Endometrial microvascular endothelial cells (primary cell): ENCODE measurements around the gene NTSR2. TPM values are rescaled to one million over a fixed set of nuclear protein-coding genes. Genes with fewer than 3 reads are reported as not detected.

ENCODE experiments used
- in situ Hi-C: cut with HindIII; loops from 2 replicates; pipeline ENCODE4 v1.10.0; 2017; ENCODE audit warnings: low sequenced_read_pairs, low pct_unique_long_range_greater_than_20kb; ENCODE audit errors: inconsistent ontology term
- total RNA-seq: library from RNA; depleted of rRNA; stranded (reverse); fragments of >200 nt; gene quantifications from one replicate; pipeline ENCODE4 v1.2.3, GENCODE V29; 2015; ENCODE audit errors: inconsistent ontology term

Gene NTSR2
- total RNA-seq, 1 donor from 2014 or later: not detected

- in situ Hi-C loops: loop anchor here (25.0 kb wide), 1 partner anchor 105 kb away; no protein-coding TSS in a partner anchor
Measured at GRCh38 chr2:11681722-11682589, 12.0 kb upstream of the NTSR2 start.

GRCh38 chr2:11680901-11681721, 11.1 kb upstream of the NTSR2 start:
- in situ Hi-C loops: loop anchor here (25.0 kb wide), 1 partner anchor 106 kb away; no protein-coding TSS in a partner anchor

- in situ Hi-C loops: loop anchor here (25.0 kb wide), 1 partner anchor 107 kb away; no protein-coding TSS in a partner anchor
Measured at GRCh38 chr2:11680182-11680900, 10.3 kb upstream of the NTSR2 start.

- in situ Hi-C loops: loop anchor here (25.0 kb wide), 1 partner anchor 108 kb away; no protein-coding TSS in a partner anchor
Measured at GRCh38 chr2:11679486-11680181, 9.6 kb upstream of the NTSR2 start.

- in situ Hi-C loops: loop anchor here (25.0 kb wide), 1 partner anchor 108 kb away; no protein-coding TSS in a partner anchor
Measured at GRCh38 chr2:11679016-11679415, 9.0 kb upstream of the NTSR2 start.

GRCh38 chr2:11678306-11678960, 8.4 kb upstream of the NTSR2 start:
- in situ Hi-C loops: loop anchor here (25.0 kb wide), 1 partner anchor 109 kb away; no protein-coding TSS in a partner anchor

GRCh38 chr2:11677136-11678055, 7.4 kb upstream of the NTSR2 start:
- in situ Hi-C loops: loop anchor here (25.0 kb wide), 1 partner anchor 110 kb away; no protein-coding TSS in a partner anchor

- in situ Hi-C loops: loop anchor here (25.0 kb wide), 1 partner anchor 111 kb away; no protein-coding TSS in a partner anchor
Measured at GRCh38 chr2:11676640-11677039, 6.6 kb upstream of the NTSR2 start.

GRCh38 chr2:11675423-11676112, 5.6 kb upstream of the NTSR2 start:
- in situ Hi-C loops: loop anchor here (25.0 kb wide), 1 partner anchor 112 kb away; no protein-coding TSS in a partner anchor

- in situ Hi-C loops: loop anchor here (25.0 kb wide), 1 partner anchor 112 kb away; no protein-coding TSS in a partner anchor
Measured at GRCh38 chr2:11674983-11675382, 5.0 kb upstream of the NTSR2 start.

- in situ Hi-C loops: no loop called here
Measured at GRCh38 chr2:11672407-11672806, 2.4 kb upstream of the NTSR2 start.

GRCh38 chr2:11667866-11668637, 1.9 kb downstream of the NTSR2 start:
- in situ Hi-C loops: no loop called here

GRCh38 chr2:11667194-11667593, 2.8 kb downstream of the NTSR2 start:
- in situ Hi-C loops: no loop called here

GRCh38 chr2:11665510-11666362, 4.3 kb downstream of the NTSR2 start:
- in situ Hi-C loops: no loop called here
